Measurements from ENCODE around the gene GEMIN7. TPM values are rescaled to one million over a fixed set of nuclear protein-coding genes. Genes with fewer than 3 reads are reported as not detected.

The GEMIN7 gene
- polyA plus RNA-seq (ENCODE audit: insufficient read length) = 22.7 TPM

DNA sequence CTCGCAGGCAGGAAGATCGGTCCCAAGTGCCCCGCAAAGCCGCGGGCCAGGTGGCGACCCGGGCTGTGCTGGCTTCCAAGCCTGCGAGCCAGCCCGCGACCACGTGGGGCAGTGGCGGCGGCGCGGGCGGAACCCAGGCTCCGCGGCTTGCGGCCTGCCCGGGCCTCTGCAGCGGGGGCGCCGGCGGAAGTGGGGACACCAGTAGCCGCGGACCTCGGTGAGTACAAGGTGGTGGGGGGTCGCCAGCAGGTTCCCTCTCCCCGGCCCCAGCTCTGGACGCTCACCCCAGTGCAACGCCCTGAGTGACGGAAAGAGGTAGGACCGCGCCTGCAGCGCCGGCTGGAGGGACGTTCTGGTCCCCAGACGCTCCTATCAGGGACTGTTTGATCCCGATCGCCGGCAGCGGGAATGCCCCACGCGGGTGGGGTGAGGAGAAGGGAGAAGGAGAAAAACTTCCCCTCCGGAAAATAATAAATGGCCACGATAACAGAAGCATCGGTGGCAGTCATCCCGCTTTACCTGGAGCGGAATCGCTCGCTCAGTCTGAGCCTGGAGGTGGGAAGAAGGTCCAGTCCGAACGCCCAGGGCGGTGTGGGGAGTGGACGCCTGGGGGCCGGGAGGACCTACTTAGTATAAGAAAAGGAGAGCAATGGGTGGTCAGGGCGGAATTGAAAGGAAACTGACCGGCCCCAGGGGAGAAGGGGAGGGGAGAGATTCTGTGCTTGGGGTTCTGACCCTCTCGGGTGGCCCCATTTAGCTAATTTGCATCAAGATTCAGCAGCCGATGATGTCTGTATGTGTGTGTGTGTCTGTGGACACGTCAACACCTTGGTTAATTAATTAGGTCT is at the start of gene GEMIN7:
Gene GEMIN7 (plus strand): TSS at position 198 of the 848 bp plus-strand sequence. CDS start 10,855 bp downstream, outside the sequence.
- DNase-seq (ENCODE audit: low read depth) = no peak

- DNase-seq (ENCODE audit: low read depth) = no peak
Observed at GRCh38 chr19:45030825-45031224, 48.2 kb upstream of the GEMIN7 start.

DNA sequence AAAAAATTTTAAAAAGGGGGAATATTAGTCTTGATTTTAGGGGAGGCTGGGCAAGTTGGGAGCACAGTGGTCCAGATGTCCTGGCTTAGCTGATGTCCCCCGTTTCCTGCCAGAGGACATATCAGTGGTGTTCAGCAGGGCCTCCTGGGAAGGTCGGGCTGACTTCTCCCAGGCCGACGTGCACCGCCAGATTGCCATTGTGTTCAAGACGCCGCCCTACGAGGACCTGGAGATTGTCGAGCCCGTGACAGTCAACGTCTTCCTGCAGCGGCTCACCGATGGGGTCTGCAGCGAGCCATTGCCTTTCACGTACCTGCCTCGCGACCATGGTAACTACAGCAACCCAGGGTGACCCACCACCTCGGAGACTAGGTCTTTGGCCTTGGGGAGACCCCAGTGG is 46.6 kb upstream of the GEMIN7 start:
- DNase-seq (ENCODE audit: low read depth) = no peak

DNA sequence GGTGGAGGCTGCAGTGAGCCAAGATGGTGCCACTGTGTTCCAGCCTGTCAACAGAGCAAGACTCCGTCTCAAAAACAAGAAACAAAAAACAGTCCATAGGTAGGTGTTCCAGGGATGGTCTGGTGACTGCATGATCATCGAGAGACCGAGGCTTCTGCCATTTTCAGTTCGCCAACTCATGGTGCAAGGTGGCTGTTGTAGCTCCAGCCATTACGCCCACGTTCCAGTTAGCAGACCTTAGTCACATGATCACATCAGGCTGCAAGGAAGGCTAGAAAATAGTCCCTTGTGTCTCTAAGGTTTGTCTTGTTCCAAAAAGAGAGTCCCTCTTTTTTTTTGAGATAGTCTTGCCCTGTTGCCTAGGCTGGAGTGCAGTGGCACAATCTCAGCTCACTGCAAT is 43.3 kb upstream of the GEMIN7 start:
- no peak for DNase-seq (ENCODE audit: low read depth)

DNA sequence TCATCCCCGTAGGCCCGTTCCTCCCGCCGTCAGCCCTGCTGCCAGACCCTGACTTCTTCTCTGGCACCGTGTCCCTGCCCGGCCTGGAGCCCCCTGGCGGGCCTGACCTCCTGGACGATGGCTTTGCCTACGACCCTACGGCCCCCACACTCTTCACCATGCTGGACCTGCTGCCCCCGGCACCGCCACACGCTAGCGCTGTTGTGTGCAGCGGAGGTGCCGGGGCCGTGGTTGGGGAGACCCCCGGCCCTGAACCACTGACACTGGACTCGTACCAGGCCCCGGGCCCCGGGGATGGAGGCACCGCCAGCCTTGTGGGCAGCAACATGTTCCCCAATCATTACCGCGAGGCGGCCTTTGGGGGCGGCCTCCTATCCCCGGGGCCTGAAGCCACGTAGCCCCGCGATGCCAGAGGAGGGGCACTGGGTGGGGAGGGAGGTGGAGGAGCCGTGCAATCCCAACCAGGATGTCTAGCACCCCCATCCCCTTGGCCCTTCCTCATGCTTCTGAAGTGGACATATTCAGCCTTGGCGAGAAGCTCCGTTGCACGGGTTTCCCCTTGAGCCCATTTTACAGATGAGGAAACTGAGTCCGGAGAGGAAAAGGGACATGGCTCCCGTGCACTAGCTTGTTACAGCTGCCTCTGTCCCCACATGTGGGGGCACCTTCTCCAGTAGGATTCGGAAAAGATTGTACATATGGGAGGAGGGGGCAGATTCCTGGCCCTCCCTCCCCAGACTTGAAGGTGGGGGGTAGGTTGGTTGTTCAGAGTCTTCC is 41.5 kb upstream of the GEMIN7 start:
- no peak for DNase-seq (ENCODE audit: low read depth)

GRCh38 chr19:45038931-45039893 is 39.8 kb upstream of the GEMIN7 start, which contains the start of gene CLASRP:
Gene CLASRP (plus strand): TSS chr19:45039045. CDS start chr19:45040213, 1,168 bp downstream.
- peak; percentile 74 for DNase-seq (ENCODE audit: low read depth)

- DNase-seq (ENCODE audit: low read depth) = no peak
Observed at GRCh38 chr19:45040059-45040771, 38.8 kb upstream of the GEMIN7 start.

GRCh38 chr19:45041125-45041524 is 37.9 kb upstream of the GEMIN7 start:
- DNase-seq (ENCODE audit: low read depth) = no peak

GRCh38 chr19:45045671-45046353 is 33.2 kb upstream of the GEMIN7 start:
- DNase-seq (ENCODE audit: low read depth) = no peak

DNA sequence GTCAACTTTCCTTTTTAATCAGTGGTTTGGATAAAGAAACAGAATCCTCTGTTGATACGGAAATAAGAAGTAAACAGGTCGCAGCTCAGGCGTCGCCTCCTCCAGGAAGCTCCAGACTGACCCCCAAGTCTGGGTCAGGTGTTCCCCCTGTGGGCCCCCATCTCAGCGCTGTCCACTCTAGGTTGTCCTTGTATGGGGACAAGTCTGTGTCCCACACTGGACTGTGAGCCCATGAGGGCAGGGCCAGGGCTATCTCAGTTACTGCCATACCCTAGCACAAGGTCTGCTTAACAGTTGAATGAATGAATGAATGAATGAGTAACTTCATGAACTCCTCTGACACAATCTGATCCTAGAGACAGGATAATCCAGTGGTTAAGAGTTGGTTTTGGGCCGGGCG is 32.7 kb upstream of the GEMIN7 start:
- DNase-seq (ENCODE audit: low read depth) = no peak

- no peak for DNase-seq (ENCODE audit: low read depth)
Observed at GRCh38 chr19:45047188-45047797, 31.8 kb upstream of the GEMIN7 start.

- DNase-seq (ENCODE audit: low read depth) = no peak
Observed at GRCh38 chr19:45049073-45049736, 29.9 kb upstream of the GEMIN7 start.

- no peak for DNase-seq (ENCODE audit: low read depth)
Observed at GRCh38 chr19:45050036-45050435, 29.0 kb upstream of the GEMIN7 start.

- DNase-seq (ENCODE audit: low read depth) = no peak
Observed at GRCh38 chr19:45051929-45052579, 27.0 kb upstream of the GEMIN7 start.

DNA sequence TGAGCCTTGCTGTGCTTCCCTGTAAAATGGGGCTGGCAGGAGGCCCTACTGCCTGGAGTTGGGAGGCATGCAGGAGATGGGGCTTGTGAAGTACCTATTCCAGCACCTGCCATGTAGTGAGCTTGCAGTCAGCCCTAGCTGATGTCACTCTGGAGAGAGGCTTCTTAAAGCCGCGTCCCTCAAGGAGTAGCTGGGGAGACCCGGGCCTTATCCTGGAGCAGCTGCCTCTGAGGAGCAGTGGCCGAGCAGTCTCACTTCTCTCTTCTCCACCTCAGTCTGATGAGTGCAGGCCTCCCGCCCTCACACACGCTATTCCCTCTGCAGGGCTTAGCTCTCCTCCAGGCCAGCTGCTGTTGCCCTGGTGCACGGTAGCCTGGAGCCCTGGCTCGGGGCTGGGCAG is 22.2 kb upstream of the GEMIN7 start:
- no peak for DNase-seq (ENCODE audit: low read depth)

- DNase-seq (ENCODE audit: low read depth) = no peak
Observed at GRCh38 chr19:45057444-45057843, 21.6 kb upstream of the GEMIN7 start.

DNA sequence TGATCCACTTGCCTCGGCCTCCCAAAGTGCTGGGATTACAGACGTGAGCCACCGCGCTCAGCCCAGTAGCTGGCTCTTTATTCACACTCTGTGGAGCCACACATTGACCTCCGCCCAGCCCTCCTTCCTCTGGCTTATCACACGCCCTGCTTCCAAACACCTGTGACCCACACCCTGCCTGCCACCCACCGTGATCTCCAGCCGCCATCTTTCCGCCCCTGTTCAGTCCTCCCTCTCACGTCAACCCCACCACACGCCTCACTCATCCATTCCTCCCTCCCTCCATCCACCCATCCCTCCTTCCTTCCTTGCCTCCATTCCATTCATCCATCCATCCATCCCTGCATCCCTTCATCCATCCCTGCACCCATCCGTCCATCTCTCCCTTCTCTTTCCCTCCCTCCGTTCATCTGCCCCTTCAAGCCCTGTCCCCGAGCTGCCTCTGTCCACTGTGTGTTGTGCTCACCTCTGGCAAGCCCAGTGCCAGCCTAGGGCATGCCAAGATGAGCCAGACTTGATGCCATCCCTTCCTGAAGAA is 20.4 kb upstream of the GEMIN7 start:
- no peak for DNase-seq (ENCODE audit: low read depth)

DNA sequence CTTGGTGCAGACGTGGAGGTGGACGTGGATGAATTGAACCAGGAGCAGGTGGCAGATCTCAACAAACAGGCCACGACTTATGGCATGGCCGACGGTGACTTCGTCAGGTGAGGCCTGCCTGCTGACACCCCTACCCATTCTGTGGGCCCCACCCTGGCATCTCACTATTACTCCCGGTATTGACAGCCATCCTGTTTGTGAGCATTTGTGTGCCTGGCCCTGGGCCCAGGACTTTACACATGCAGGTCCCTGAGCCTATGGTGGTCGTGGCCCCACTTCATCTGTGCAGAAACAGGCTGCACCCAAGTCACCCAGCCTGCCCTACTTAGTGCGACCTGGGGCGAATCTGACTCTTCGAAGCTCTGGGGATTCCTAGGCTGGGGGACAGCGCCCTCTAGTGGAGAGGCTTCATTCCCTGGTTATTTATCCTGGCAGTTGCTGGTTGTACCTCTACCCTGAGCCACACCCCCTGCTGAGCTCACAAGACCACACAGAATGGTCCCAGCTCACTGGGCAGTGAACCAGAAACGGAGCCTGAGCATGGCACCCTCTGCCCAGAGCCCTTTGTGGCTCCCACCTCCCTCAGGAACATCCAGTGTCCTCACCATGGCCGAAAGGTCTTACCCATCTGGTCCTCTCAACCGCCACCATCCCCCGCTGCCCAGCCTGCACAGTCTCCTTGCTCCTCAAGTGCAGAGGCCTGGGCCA is 19.6 kb upstream of the GEMIN7 start:
- DNase-seq (ENCODE audit: low read depth) = no peak
